IPS-20b (cell line): ENCODE data around the gene OR6C65.
"Not testable (repeated sequence)": the region's sequence is repeated elsewhere in the genome, so short reads cannot be mapped to it uniquely, and the experiment has no call there.

ENCODE experiments used
- H3K27ac ChIP-seq: one replicate; pipeline ENCODE4 v1.5.1; 2013; ENCODE audit warnings: low read length
- H3K27me3 ChIP-seq: 2 replicates; pipeline ENCODE4 v1.6.1; 2013; ENCODE audit warnings: mild to moderate bottlenecking, low read length, inconsistent platforms; ENCODE audit not compliant: insufficient read depth
- H3K36me3 ChIP-seq: 2 replicates; pipeline ENCODE4 v1.6.1; 2013; ENCODE audit warnings: low read depth, mild to moderate bottlenecking, inconsistent platforms, low read length, moderate library complexity; ENCODE audit not compliant: insufficient read depth
- H3K4me1 ChIP-seq: 2 replicates; pipeline ENCODE4 v1.6.1; 2013; ENCODE audit warnings: mild to moderate bottlenecking, control low read depth, inconsistent platforms, low read length, moderate library complexity; ENCODE audit not compliant: insufficient read depth
- H3K4me3 ChIP-seq: 2 replicates; pipeline ENCODE4 v1.5.1; 2013; ENCODE audit warnings: mild to moderate bottlenecking, low read length, inconsistent platforms
- H3K9ac ChIP-seq: 2 replicates; pipeline ENCODE4 v1.6.1; 2013; ENCODE audit warnings: low read depth, mild to moderate bottlenecking, inconsistent platforms, low read length, moderate library complexity
- H3K9me3 ChIP-seq: 2 replicates; pipeline ENCODE4 v1.6.1; 2013; ENCODE audit warnings: mild to moderate bottlenecking, low read depth, low read length, inconsistent platforms; ENCODE audit not compliant: insufficient read depth

OR6C65 gene

GRCh38 chr12:55414396-55414823, 14.1 kb downstream of the OR6C65 start:
- H3K4me1 ChIP-seq, H3K4me3 ChIP-seq, H3K36me3 ChIP-seq, H3K27me3 ChIP-seq, H3K9me3 ChIP-seq, H3K9ac ChIP-seq, H3K27ac ChIP-seq: not testable (repeated sequence)

- H3K9ac ChIP-seq, H3K9me3 ChIP-seq, H3K4me1 ChIP-seq, H3K27me3 ChIP-seq, H3K36me3 ChIP-seq, H3K27ac ChIP-seq: not testable (repeated sequence)
- H3K4me3 ChIP-seq = peak overlapping the region; percentile 55; the same call in 1 of the 2 replicates
Measured at GRCh38 chr12:55414889-55415288, 14.6 kb downstream of the OR6C65 start.

- 0 out of 2 replicates have a peak, but pooled peaks cover 3% of the 10 kb centered on the region for H3K4me1 ChIP-seq
- no peak overlapping the region for H3K4me3 ChIP-seq
- H3K27me3 ChIP-seq = no peaks in the 10 kb centered on the region
- no peak overlapping the region for H3K27ac ChIP-seq
- no peaks in the 10 kb centered on the region for H3K9me3 ChIP-seq
- no peak overlapping the region for H3K9ac ChIP-seq
- no peaks in the 10 kb centered on the region for H3K36me3 ChIP-seq
Measured at GRCh38 chr12:55416961-55417360, 16.6 kb downstream of the OR6C65 start.

- H3K4me3 ChIP-seq = no peak overlapping the region
- no peaks in the 10 kb centered on the region for H3K9me3 ChIP-seq
- H3K9ac ChIP-seq = no peak overlapping the region
- H3K4me1 ChIP-seq = no peaks in the 10 kb centered on the region
- H3K27ac ChIP-seq = no peak overlapping the region
- H3K27me3 ChIP-seq = no peaks in the 10 kb centered on the region
- no peaks in the 10 kb centered on the region for H3K36me3 ChIP-seq
Measured at GRCh38 chr12:55420307-55420962, 20.1 kb downstream of the OR6C65 start.

GRCh38 chr12:55425954-55426353, 25.6 kb downstream of the OR6C65 start, which contains the start of gene OR6C76:
Gene OR6C76, plus strand, starts transcription at chr12:55426254. Its CDS starts 0 bp downstream, at chr12:55426254.
- no peak within 1 kb of the TSS for H3K4me3 ChIP-seq

GRCh38 chr12:55428331-55429243, 28.3 kb downstream of the OR6C65 start:
- Histone ChIP-seq H3K9ac (no peak overlapping the region), H3K27me3 (no peaks in the 10 kb centered on the region), H3K4me1 (peaks cover 19% of the 10 kb centered on the region; the same call in 1 of the 2 replicates), H3K36me3 (no peaks in the 10 kb centered on the region), H3K4me3 (peak overlapping the region; percentile 15; the same call in 1 of the 2 replicates), H3K9me3 (no peaks in the 10 kb centered on the region), H3K27ac (no peak overlapping the region)

More at GRCh38 chr12:55425954-55426353, 25.6 kb downstream of the OR6C65 start, which contains the start of gene OR6C76:
- Histone ChIP-seq H3K27me3 (no peaks in the 10 kb centered on the region), H3K36me3 (no peaks in the 10 kb centered on the region), H3K4me1 (peaks cover 19% of the 10 kb centered on the region; the same call in 1 of the 2 replicates), H3K9me3 (no peaks in the 10 kb centered on the region), H3K27ac (no peak within 1 kb of the TSS), H3K9ac (no peak within 1 kb of the TSS)

- H3K4me1 ChIP-seq, H3K9ac ChIP-seq, H3K27ac ChIP-seq, H3K27me3 ChIP-seq, H3K9me3 ChIP-seq, H3K4me3 ChIP-seq, H3K36me3 ChIP-seq: not testable (repeated sequence)
Measured at GRCh38 chr12:55441233-55441632, 40.9 kb downstream of the OR6C65 start.

- Histone ChIP-seq H3K27me3 (no peaks in the 10 kb centered on the region), H3K4me3 (no peak within 1 kb of the TSS), H3K9me3 (peaks cover 7% of the 10 kb centered on the region; the same call in 1 of the 2 replicates), H3K9ac (no peak within 1 kb of the TSS), H3K4me1 (no peaks in the 10 kb centered on the region), H3K36me3 (no peaks in the 10 kb centered on the region), H3K27ac (no peak within 1 kb of the TSS)
Measured at GRCh38 chr12:55443776-55444175, 43.4 kb downstream of the OR6C65 start, which contains the start of gene OR6C2. Gene OR6C2, plus strand, starts transcription at chr12:55444076. Its CDS starts 8,138 bp downstream, at chr12:55452214.

GRCh38 chr12:55445357-55445756, 45.0 kb downstream of the OR6C65 start:
- no peaks in the 10 kb centered on the region for H3K36me3 ChIP-seq
- H3K4me3 ChIP-seq = no peak overlapping the region
- no peak overlapping the region for H3K27ac ChIP-seq
- no peaks in the 10 kb centered on the region for H3K27me3 ChIP-seq
- peaks cover 3% of the 10 kb centered on the region; the same call in 1 of the 2 replicates for H3K9me3 ChIP-seq
- no peak overlapping the region for H3K9ac ChIP-seq
- no peaks in the 10 kb centered on the region for H3K4me1 ChIP-seq

GRCh38 chr12:55446326-55446725, 46.0 kb downstream of the OR6C65 start:
- no peaks in the 10 kb centered on the region for H3K36me3 ChIP-seq
- no peaks in the 10 kb centered on the region; the same call in 1 of the 2 replicates for H3K9me3 ChIP-seq
- H3K27ac ChIP-seq = no peak overlapping the region

GRCh38 chr12:55448825-55449224, 48.5 kb downstream of the OR6C65 start:
- no peak overlapping the region for H3K9ac ChIP-seq
- H3K27ac ChIP-seq = no peak overlapping the region
- no peaks in the 10 kb centered on the region for H3K9me3 ChIP-seq
- H3K27me3 ChIP-seq = no peaks in the 10 kb centered on the region
- no peaks in the 10 kb centered on the region for H3K36me3 ChIP-seq
- no peak overlapping the region for H3K4me3 ChIP-seq
- H3K4me1 ChIP-seq = no peaks in the 10 kb centered on the region

More at GRCh38 chr12:55446326-55446725, 46.0 kb downstream of the OR6C65 start:
- Histone ChIP-seq H3K27me3 (no peaks in the 10 kb centered on the region), H3K4me1 (no peaks in the 10 kb centered on the region), H3K9ac (no peak overlapping the region), H3K4me3 (no peak overlapping the region)
